Nucleus accumbens (tissue), 56 donors: Measurements from ENCODE around the gene SYPL2.

Experiments used
- DNase-seq, 56 donors: peaks; one replicate each; lab custom pipeline; 2025; lab: John Stamatoyannopoulos, UW

Gene SYPL2

GRCh38 chr1:109509176-109510134, 43.1 kb downstream of the SYPL2 start, which contains the start of gene AMIGO1:
Gene AMIGO1 (minus strand): TSS chr1:109509727. CDS start chr1:109508912, 815 bp downstream.
- DNase-seq: peak in 26 of 56 donors; percentile 11 to 68 (median 40)

GRCh38 chr1:109513110-109513710, 46.9 kb downstream of the SYPL2 start:
- no peak for DNase-seq

GRCh38 chr1:109514846-109515245, 48.5 kb downstream of the SYPL2 start:
- no peak for DNase-seq

- DNase-seq: no peak
These were observed 50.5 kb downstream of the SYPL2 start for GRCh38 chr1:109516872-109517271.

GRCh38 chr1:109517337-109517736, 51.0 kb downstream of the SYPL2 start:
- DNase-seq: no peak

- no peak for DNase-seq
These were observed 54.9 kb downstream of the SYPL2 start for GRCh38 chr1:109521002-109521951.

- no peak for DNase-seq
These were observed 55.7 kb downstream of the SYPL2 start for GRCh38 chr1:109522026-109522425.

- no peak for DNase-seq
These were observed 57.4 kb downstream of the SYPL2 start for GRCh38 chr1:109523706-109524105.

GRCh38 chr1:109527098-109527811, 60.9 kb downstream of the SYPL2 start:
- DNase-seq: no peak

GRCh38 chr1:109527846-109528695, 61.7 kb downstream of the SYPL2 start:
- DNase-seq: no peak

GRCh38 chr1:109528712-109529111, 62.4 kb downstream of the SYPL2 start:
- DNase-seq: no peak

GRCh38 chr1:109529881-109530456, 63.6 kb downstream of the SYPL2 start:
- DNase-seq: peak in 6 of 56 donors; percentile 21 to 70 (median 66)

- DNase-seq: peak in 37 of 56 donors; percentile 16 to 76 (median 41)
These were observed 64.2 kb downstream of the SYPL2 start for GRCh38 chr1:109530457-109531087.

- DNase-seq: no peak
These were observed 65.0 kb downstream of the SYPL2 start for GRCh38 chr1:109531380-109531779.
